HCT116 (cell line): Measurements from ENCODE around the gene MAL.

ENCODE experiments used
- ATF3 ChIP-seq: IDR thresholded peaks from 2 replicates; pipeline ENCODE4 v1.6.1; 2012
- CEBPB ChIP-seq: IDR thresholded peaks from 2 replicates; pipeline ENCODE4 v1.6.1; 2012; ENCODE audit warnings: low read depth
- CTCF ChIP-seq, 3 experiments: fragments of 200-600 bp in 1 of 3; sonication (generic) in 1 of 3; IDR thresholded peaks in 2 of 3; conservative IDR thresholded peaks in 1 of 3; 2 replicates each; pipeline ENCODE4 v1.5.1; 2012 to 2017; ENCODE audit warnings: low read depth in 2 of 3, low read length in 2 of 3, antibody characterized with exemption in 1 of 3, borderline replicate concordance in 1 of 3, control low read depth in 1 of 3, mild to moderate bottlenecking in 1 of 3, mixed read lengths in 1 of 3, mixed run types in 1 of 3, moderate library complexity in 1 of 3; ENCODE audit not compliant: insufficient read depth in 1 of 3
- EGR1 ChIP-seq: IDR thresholded peaks from 2 replicates; pipeline ENCODE4 v1.6.1; 2012; ENCODE audit warnings: low read depth
- ELF1 ChIP-seq: IDR thresholded peaks from 2 replicates; pipeline ENCODE4 v1.6.1; 2012; ENCODE audit warnings: low read depth, borderline replicate concordance
- JUND ChIP-seq: IDR thresholded peaks from 2 replicates; pipeline ENCODE4 v1.6.1; 2012
- MAX ChIP-seq: IDR thresholded peaks from 2 replicates; pipeline ENCODE4 v1.6.1; 2012
- POLR2A ChIP-seq: IDR thresholded peaks from 2 replicates; pipeline ENCODE4 v1.7.0; 2011; ENCODE audit warnings: borderline replicate concordance; ENCODE audit not compliant: insufficient read depth, insufficient read length; ENCODE audit errors: extremely low read depth
- POLR2AphosphoS5 ChIP-seq: IDR thresholded peaks from 2 replicates; pipeline ENCODE4 v1.6.1; 2011; ENCODE audit warnings: mild to moderate bottlenecking, low read depth, low read length, moderate library complexity
- RAD21 ChIP-seq: IDR thresholded peaks from 2 replicates; pipeline ENCODE4 v1.6.1; 2012; ENCODE audit warnings: low read depth, mild to moderate bottlenecking
- REST ChIP-seq: IDR thresholded peaks from 2 replicates; pipeline ENCODE4 v1.6.1; 2012; ENCODE audit warnings: low read depth
- SP1 ChIP-seq: IDR thresholded peaks from 2 replicates; pipeline ENCODE4 v1.6.1; 2012; ENCODE audit warnings: low read depth
- YY1 ChIP-seq: IDR thresholded peaks from 2 replicates; pipeline ENCODE4 v1.6.1; 2011; ENCODE audit warnings: low read length, low read depth, moderate library complexity, mild to moderate bottlenecking; ENCODE audit not compliant: insufficient replicate concordance; ENCODE audit errors: extremely low read depth
- ZFX ChIP-seq: fragments of 450-650 bp; IDR thresholded peaks from 2 replicates; pipeline ENCODE4 v1.6.1; 2017

- TF ChIP-seq REST (no peak), YY1 (no peak), CTCF (IDR thresholded peaks at IDR 0.05 in 2 of 3, conservative IDR thresholded peaks at IDR 0.05 in 1 of 3; ENCODE audit: borderline replicate concordance in 1 of 3, insufficient read depth in 1 of 3, low read depth in 2 of 3, low read length in 2 of 3) (no peak), POLR2AphosphoS5 (no peak), ATF3 (no peak), RAD21 (no peak), ELF1 (no peak), POLR2A (no peak), SP1 (no peak), ZFX (no peak), MAX (no peak), JUND (no peak), CEBPB (no peak), EGR1 (no peak)
Observed at GRCh38 chr2:95004711-95005110, 20.8 kb upstream of the MAL start.
